Neural crest cell (in vitro differentiated cells): ENCODE measurements around the gene LAMC3. TPM values are rescaled to one million over a fixed set of nuclear protein-coding genes. Genes with fewer than 3 reads are reported as not detected.

Source experiments
- DNase-seq: peaks from one replicate; pipeline ENCODE4 v3.0.0; 2021; ENCODE audit warnings: low read depth, mixed read lengths, low spot score
- H3K27ac Mint-ChIP-seq: one replicate; pipeline ENCODE4 v1.8.0; 2021; ENCODE audit warnings: mild to moderate bottlenecking, mixed read lengths; ENCODE audit not compliant: unreplicated experiment
- H3K27me3 Mint-ChIP-seq: 2 replicates; pipeline ENCODE4 v1.8.0; 2021; ENCODE audit warnings: low read depth, mild to moderate bottlenecking, mixed read lengths
- H3K36me3 Mint-ChIP-seq: 2 replicates; pipeline ENCODE4 v1.8.0; 2021; ENCODE audit warnings: low read depth, mild to moderate bottlenecking, mixed read lengths
- H3K4me1 Mint-ChIP-seq: 2 replicates; pipeline ENCODE4 v1.8.0; 2021; ENCODE audit warnings: mixed read lengths
- H3K4me3 Mint-ChIP-seq: one replicate; pipeline ENCODE4 v1.8.0; 2021; ENCODE audit warnings: mild to moderate bottlenecking, mixed read lengths
- H3K9me3 Mint-ChIP-seq: 2 replicates; pipeline ENCODE4 v1.8.0; 2021; ENCODE audit warnings: mixed read lengths
- total RNA-seq: library from RNA; stranded (reverse); gene quantifications from 2 replicates; pipeline ENCODE4 v1.2.1, GENCODE V29; 2021
- TF ChIP-seq, protein P1 (sequence below): fragments of 200-600 bp; sonication (generic); conservative IDR thresholded peaks from 2 replicates; pipeline ENCODE4 v1.5.0; 2021; ENCODE audit warnings: antibody characterized with exemption, mild to moderate bottlenecking

LAMC3 gene
- total RNA-seq, 1 donor from 2014 or later: 4.0 TPM

DNA sequence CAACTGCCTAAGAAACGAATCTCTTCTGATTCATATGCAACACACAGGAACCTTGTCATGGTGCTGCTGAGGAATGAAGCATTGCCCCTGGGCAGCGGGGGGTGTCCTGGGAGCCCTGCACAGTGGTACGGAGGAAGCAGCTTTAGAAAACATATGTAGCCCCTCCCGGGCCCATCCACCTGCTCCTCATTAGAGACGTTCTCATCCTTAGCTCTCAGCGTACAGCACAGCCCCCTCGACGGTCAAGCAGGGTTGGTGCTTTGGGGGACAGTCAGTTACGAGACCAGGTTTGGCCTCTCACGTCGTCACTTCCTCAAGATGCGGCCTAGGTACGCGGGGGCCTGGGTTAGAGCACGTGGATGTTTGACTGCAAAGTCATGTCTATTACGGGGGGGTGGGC, 28.4 kb upstream of the LAMC3 start:
- peak overlapping the region; percentile 71 for H3K27ac Mint-ChIP-seq
- no peak overlapping the region for H3K4me3 Mint-ChIP-seq
- no peaks in the 10 kb centered on the region for H3K27me3 Mint-ChIP-seq
- H3K36me3 Mint-ChIP-seq: no peaks in the 10 kb centered on the region
- no peaks in the 10 kb centered on the region for H3K9me3 Mint-ChIP-seq
- TF ChIP-seq, protein P1, sequence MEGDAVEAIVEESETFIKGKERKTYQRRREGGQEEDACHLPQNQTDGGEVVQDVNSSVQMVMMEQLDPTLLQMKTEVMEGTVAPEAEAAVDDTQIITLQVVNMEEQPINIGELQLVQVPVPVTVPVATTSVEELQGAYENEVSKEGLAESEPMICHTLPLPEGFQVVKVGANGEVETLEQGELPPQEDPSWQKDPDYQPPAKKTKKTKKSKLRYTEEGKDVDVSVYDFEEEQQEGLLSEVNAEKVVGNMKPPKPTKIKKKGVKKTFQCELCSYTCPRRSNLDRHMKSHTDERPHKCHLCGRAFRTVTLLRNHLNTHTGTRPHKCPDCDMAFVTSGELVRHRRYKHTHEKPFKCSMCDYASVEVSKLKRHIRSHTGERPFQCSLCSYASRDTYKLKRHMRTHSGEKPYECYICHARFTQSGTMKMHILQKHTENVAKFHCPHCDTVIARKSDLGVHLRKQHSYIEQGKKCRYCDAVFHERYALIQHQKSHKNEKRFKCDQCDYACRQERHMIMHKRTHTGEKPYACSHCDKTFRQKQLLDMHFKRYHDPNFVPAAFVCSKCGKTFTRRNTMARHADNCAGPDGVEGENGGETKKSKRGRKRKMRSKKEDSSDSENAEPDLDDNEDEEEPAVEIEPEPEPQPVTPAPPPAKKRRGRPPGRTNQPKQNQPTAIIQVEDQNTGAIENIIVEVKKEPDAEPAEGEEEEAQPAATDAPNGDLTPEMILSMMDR: no peak
- peaks cover 37% of the 10 kb centered on the region for H3K4me1 Mint-ChIP-seq
- no peak for DNase-seq

DNA sequence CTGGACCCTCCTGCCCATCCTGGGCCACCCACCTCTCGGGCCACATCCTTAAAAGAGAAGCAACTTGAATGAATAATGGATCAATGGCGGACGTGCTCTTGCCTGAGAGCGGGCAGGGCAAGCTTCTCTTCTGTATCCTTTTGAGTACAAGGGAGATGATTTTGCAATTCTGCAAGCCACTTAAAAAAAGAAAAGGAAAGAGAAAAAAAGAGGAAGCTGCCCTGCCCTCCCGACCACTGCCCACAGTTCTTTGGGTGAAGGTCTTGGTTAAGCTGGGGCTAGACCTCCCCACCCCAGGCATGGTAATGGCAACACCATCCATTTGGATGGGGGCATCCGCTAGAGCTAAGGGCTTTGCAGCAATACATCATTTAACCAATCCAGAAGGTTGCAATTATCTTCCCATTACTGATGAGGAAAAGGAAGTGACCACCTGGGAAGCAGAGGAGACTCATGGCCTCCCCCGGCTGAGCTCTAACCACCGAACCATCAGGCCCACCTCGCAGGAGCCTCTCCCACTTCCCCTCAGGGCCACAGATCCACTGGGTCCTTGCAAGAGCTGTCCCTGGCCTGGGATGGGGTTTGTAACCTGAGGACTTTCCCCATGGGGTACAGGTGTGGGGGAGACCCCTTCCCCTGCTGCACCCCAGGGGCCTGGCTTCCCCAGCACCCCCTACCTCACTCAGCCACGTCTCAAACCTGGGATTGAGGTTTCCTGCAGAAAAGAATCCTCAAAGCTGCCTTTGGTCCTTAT, 27.8 kb upstream of the LAMC3 start:
- peaks cover 37% of the 10 kb centered on the region for H3K4me1 Mint-ChIP-seq
- DNase-seq: no peak

DNA sequence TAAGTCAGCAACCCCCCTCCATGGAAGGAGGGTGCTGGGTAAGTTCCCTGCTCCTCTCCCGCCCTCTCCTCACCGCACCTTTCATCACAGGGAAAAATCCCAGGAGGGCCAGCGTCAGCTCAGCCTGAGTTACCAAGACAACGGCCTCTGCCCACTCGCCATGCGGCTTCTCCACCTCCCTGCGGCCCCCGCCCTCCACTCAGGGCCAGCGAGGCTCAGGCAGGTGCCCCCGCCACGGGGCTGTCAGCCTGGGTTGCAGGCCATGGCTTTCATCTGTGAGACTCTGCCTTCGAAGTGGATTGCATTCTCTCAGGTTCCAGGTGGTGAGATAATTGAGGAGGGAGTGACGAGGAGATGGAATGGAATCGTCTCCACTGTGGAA, 27.2 kb upstream of the LAMC3 start:
- Mint-ChIP-seq H3K36me3 (no peaks in the 10 kb centered on the region), H3K4me3 (no peak overlapping the region), H3K27ac (no peak overlapping the region), H3K4me1 (peaks cover 37% of the 10 kb centered on the region), H3K9me3 (no peaks in the 10 kb centered on the region), H3K27me3 (no peaks in the 10 kb centered on the region)
- no peak for DNase-seq
- TF ChIP-seq, protein P1: no peak

More for the DNA sequence above, 27.8 kb upstream of the LAMC3 start:
- Mint-ChIP-seq H3K9me3 (no peaks in the 10 kb centered on the region), H3K36me3 (no peaks in the 10 kb centered on the region), H3K27ac (peak overlapping the region; percentile 30), H3K4me3 (no peak overlapping the region), H3K27me3 (no peaks in the 10 kb centered on the region)
- TF ChIP-seq, protein P1: no peak

DNA sequence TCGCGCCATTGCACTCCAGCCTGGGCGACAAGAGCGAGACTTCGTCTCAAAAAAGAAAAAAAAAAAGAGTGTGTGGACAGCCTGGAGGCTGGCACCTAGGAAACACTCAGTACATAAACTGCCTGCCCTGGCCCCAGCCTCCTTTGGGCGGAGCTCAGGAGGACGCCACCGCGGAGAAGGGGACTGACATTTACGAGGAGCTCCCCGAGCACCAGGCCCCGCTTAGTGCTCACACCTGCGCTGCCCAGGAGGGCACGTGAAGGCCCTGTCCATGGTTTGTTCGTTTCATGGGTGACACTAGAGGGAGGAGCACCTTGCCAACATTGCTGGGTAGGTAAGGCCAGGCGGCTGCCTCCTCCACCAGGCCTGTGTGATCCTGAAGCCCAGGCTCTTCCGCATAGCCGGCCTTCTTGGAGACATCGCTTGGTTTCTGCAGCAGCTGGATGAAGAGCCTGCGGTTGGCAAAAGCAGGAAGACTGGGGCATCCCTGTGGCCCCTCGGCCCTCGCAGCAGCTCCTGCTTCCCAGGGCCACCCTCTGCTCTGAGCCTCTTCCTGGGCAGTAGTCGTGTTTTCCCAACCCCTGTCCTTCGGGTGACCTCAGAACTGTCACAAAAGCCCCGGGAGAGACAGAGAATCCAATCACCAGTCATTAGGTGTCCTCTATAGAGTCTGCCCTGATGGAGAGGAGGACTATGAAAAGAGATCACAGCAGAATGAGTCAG, 26.2 kb upstream of the LAMC3 start:
- TF ChIP-seq, protein P1: no peak
- peaks cover 40% of the 10 kb centered on the region for H3K4me1 Mint-ChIP-seq
- no peak overlapping the region for H3K4me3 Mint-ChIP-seq
- no peak overlapping the region for H3K27ac Mint-ChIP-seq
- no peaks in the 10 kb centered on the region for H3K9me3 Mint-ChIP-seq
- no peaks in the 10 kb centered on the region for H3K36me3 Mint-ChIP-seq
- H3K27me3 Mint-ChIP-seq: no peaks in the 10 kb centered on the region
- DNase-seq: no peak

DNA sequence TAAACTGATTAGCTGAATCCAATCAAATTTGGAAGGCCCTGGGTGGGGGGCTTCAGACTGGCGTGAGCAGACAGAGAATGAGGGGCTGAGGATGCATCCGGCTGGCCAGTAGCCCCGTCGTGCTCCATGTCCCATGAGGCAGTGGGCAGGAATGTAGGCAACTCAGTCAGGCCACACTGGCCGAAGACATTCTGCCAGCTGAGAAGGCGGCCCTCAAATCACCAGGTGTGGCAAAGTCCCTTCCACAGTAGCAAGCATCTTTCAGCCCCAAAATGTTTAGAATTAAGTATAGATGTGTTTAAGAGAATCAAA, 25.7 kb upstream of the LAMC3 start:
- no peak overlapping the region for H3K27ac Mint-ChIP-seq
- no peaks in the 10 kb centered on the region for H3K36me3 Mint-ChIP-seq
- TF ChIP-seq, protein P1: no peak
- no peaks in the 10 kb centered on the region for H3K9me3 Mint-ChIP-seq
- peaks cover 40% of the 10 kb centered on the region for H3K4me1 Mint-ChIP-seq
- H3K27me3 Mint-ChIP-seq: no peaks in the 10 kb centered on the region
- DNase-seq: no peak
- no peak overlapping the region for H3K4me3 Mint-ChIP-seq
